Activated CD8-positive, alpha-beta T cell treated with anti-CD3 and anti-CD28 coated beads, Interleukin-2, amount 10 ng/mL, durations not matched to agents 7 days and 5 days (primary cell): ENCODE data around the gene FKBP6. TPM values are rescaled to one million over a fixed set of nuclear protein-coding genes. Genes with fewer than 3 reads are reported as not detected.
"Not testable (repeated sequence)": the region's sequence is repeated elsewhere in the genome, so short reads cannot be mapped to it uniquely, and the experiment has no call there.

Experiments
- ATAC-seq: fragments of 150-1000 bp; cut with Tn5 transposase; one replicate; pipeline ENCODE4 v1.10.0; 2021; ENCODE audit warnings: moderate library complexity
- CTCF ChIA-PET: fragments of 350-600 bp; sonication (Branson Sonifier 250); formaldehyde crosslinking; loops from one replicate; lab custom pipeline; 2021; ENCODE audit warnings: antibody characterized with exemption; lab: Charles Lee
- POLR2A ChIA-PET: fragments of 350-600 bp; sonication (Branson Sonifier 250); formaldehyde crosslinking; loops from one replicate; lab custom pipeline; 2021; ENCODE audit warnings: antibody characterized with exemption; lab: Charles Lee
- DNase-seq: peaks from one replicate; pipeline ENCODE4 v3.0.0-alpha.2; 2020
- H3K27ac Mint-ChIP-seq: one replicate; pipeline ENCODE4 v1.8.0; 2021; ENCODE audit warnings: mild to moderate bottlenecking, mixed read lengths
- H3K27me3 Mint-ChIP-seq: one replicate; pipeline ENCODE4 v1.8.0; 2021; ENCODE audit warnings: low read depth, mixed read lengths
- H3K36me3 Mint-ChIP-seq: one replicate; pipeline ENCODE4 v1.8.0; 2021; ENCODE audit warnings: low read depth, mixed read lengths
- H3K4me1 Mint-ChIP-seq: one replicate; pipeline ENCODE4 v1.8.0; 2021; ENCODE audit warnings: low read depth, mixed read lengths
- H3K4me3 Mint-ChIP-seq: one replicate; pipeline ENCODE4 v1.8.0; 2021; ENCODE audit warnings: mild to moderate bottlenecking, mixed read lengths
- H3K9me3 Mint-ChIP-seq: one replicate; pipeline ENCODE4 v1.8.0; 2022; ENCODE audit warnings: mixed read lengths; ENCODE audit not compliant: insufficient read depth
- total RNA-seq, 2 experiments: library from RNA; stranded (reverse); gene quantifications; one replicate each; pipeline ENCODE4 v1.2.3, GENCODE V29; 2021

FKBP6 gene, protein sequence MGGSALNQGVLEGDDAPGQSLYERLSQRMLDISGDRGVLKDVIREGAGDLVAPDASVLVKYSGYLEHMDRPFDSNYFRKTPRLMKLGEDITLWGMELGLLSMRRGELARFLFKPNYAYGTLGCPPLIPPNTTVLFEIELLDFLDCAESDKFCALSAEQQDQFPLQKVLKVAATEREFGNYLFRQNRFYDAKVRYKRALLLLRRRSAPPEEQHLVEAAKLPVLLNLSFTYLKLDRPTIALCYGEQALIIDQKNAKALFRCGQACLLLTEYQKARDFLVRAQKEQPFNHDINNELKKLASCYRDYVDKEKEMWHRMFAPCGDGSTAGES
- total RNA-seq = not detected

DNA sequence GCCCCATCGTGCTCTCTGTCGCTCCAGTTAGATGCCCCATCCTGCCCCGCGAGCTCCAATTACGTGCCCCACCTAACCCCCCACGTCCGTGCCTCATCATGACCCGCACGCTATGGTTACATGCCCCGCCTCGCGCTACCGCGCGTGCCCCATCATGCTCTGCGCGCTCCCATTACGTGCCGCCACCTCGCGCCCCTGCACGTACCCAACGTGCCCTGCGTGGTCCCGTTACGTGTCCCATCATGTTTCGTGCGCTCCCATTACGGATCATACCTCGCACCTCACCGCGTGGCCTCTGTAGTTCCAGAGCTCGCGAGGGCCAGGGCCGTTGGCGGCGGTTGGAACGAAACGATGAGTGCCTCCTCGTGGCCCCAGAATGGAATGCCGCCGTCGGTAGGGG is at the start of gene FKBP6, which contains the start of gene TRIM50:
TSS of gene FKBP6 (plus strand) at position 240 of the 400 bp plus-strand sequence. CDS start 268 bp downstream, outside the sequence.
TSS of gene TRIM50 (minus strand) at position 161 of the 400 bp plus-strand sequence. CDS start 3,295 bp downstream, outside the sequence.
- ATAC-seq, DNase-seq, POLR2A ChIA-PET, CTCF ChIA-PET, H3K27ac Mint-ChIP-seq, H3K36me3 Mint-ChIP-seq, H3K4me3 Mint-ChIP-seq, H3K9me3 Mint-ChIP-seq, H3K27me3 Mint-ChIP-seq: not testable (repeated sequence)
- peaks cover 18% of the 10 kb centered on the region for H3K4me1 Mint-ChIP-seq

DNA sequence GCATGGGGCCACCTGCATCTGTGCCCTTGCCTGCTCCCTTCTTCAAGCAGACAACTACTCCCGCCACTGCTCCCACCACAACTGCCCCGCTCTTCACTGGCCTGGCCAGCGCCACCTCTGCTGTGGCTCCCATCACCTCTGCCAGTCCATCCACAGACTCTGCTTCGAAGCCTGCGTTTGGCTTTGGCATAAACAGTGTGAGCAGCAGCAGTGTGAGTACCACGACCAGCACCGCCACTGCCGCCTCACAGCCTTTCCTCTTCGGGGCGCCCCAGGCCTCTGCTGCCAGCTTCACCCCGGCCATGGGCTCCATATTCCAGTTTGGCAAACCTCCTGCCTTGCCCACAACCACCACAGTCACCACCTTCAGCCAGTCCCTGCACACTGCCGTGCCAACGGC is 30.7 kb upstream of the FKBP6 start:
- H3K36me3 Mint-ChIP-seq, H3K4me3 Mint-ChIP-seq, H3K27ac Mint-ChIP-seq, ATAC-seq, POLR2A ChIA-PET, H3K27me3 Mint-ChIP-seq, DNase-seq, H3K9me3 Mint-ChIP-seq, CTCF ChIA-PET, H3K4me1 Mint-ChIP-seq: not testable (repeated sequence)

DNA sequence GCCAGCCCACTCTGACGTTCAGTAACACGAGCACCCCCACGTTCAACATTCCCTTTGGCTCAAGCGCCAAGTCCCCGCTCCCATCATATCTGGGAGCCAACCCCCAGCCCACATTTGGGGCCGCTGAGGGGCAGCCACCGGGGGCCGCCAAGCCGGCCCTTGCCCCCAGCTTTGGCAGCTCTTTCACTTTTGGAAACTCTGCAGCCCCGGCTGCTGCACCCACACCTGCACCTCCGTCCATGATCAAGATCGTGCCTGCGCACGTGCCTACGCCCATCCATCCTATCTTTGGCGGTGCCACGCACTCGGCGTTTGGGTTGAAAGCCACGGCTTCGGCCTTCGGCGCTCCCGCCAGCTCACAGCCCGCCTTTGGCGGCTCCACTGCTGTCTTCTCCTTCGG is 30.3 kb upstream of the FKBP6 start:
- CTCF ChIA-PET, H3K9me3 Mint-ChIP-seq, H3K27me3 Mint-ChIP-seq, H3K36me3 Mint-ChIP-seq, DNase-seq, H3K27ac Mint-ChIP-seq, H3K4me1 Mint-ChIP-seq, ATAC-seq, POLR2A ChIA-PET, H3K4me3 Mint-ChIP-seq: not testable (repeated sequence)

DNA sequence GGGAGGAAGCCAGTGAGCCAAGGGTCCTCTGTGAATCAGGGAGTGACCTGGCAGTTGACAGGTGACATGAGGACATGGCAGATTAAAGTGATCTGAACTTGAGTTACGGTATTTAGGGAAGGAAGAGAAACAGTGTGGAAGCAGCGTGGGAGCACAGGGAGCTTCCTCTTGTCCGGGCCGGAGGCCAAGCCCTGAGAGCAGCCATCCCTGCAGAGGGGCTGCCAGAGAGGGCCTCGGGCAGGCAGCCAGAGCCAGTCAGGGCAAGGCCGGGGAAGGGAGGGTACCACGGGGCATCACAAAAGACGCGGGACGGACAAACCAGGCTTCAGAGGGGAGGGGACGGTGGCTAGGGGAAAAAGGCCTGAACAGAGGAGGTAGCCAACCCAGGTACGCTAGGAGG is 28.1 kb upstream of the FKBP6 start:
- H3K27me3 Mint-ChIP-seq, POLR2A ChIA-PET, ATAC-seq, CTCF ChIA-PET, DNase-seq, H3K9me3 Mint-ChIP-seq, H3K4me3 Mint-ChIP-seq, H3K27ac Mint-ChIP-seq, H3K4me1 Mint-ChIP-seq, H3K36me3 Mint-ChIP-seq: not testable (repeated sequence)

DNA sequence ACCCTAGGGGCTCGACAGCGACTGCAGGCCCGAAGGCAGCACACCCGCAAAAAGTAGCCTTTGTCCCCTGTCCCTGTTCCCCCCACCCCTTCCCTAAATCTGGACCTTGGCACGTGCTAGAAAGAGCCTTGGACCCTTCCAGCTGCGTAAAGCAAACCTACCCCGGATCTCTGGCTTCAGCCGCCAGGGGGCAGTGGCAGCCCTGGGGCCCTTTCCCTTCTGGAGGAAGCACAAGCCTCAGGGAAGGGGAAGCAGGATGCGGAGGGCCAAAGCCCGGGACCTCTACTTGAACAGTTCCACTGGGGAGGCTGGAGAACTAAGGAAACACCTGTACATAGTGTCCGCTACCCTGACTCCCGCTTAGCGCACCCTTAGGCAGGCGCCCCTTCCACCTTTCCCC is 26.9 kb upstream of the FKBP6 start:
- ATAC-seq, DNase-seq, H3K27ac Mint-ChIP-seq, H3K9me3 Mint-ChIP-seq, POLR2A ChIA-PET, H3K27me3 Mint-ChIP-seq, CTCF ChIA-PET, H3K4me1 Mint-ChIP-seq, H3K4me3 Mint-ChIP-seq: not testable (repeated sequence)
- peaks cover 15% of the 10 kb centered on the region for H3K36me3 Mint-ChIP-seq

DNA sequence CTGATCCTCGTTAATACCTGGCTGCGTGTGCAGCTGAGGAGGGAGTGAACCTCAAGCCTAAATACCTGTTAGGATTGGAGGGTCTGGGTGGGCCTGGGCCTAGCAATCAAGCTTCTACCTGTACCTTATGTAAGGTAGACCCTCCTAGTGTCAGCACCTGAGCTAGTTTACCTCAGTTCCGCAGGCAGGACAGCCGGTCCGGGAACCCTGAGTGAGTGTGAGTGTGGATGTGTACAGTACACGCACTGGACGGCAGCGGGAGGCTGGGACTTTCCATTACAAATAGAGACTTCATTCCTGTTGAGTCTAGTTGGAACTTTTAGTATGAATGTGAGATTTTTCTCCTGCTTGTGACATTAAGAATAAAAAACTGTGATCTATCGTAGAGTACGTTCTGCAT is 25.1 kb upstream of the FKBP6 start:
- POLR2A ChIA-PET = not testable (repeated sequence)
- peaks cover 20% of the 10 kb centered on the region for H3K4me1 Mint-ChIP-seq

DNA sequence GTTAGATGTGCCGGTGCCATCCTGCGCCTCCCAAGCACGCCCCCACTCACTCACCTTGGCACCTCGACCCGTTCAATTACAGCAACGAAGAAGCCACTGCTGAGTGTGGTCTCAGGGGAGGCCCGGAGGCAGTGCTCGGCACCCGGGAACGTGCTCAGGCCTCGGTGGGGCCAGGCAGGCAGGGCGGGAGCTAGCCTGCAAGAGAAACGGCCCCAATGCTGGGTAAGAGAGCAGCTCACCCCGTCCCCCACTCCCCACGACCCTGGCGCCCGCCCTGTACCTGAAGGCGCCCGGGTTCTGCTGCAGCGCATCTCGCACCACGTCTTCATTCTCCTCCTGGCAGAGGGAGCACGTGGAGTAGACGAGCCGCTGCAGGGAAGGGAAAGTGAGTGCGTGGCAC is 24.4 kb upstream of the FKBP6 start:
- CTCF ChIA-PET = no interaction called here
- no peak overlapping the region for H3K27ac Mint-ChIP-seq
- H3K9me3 Mint-ChIP-seq = no peaks in the 10 kb centered on the region
- DNase-seq (no peak), ATAC-seq (no peak)
- peaks cover 34% of the 10 kb centered on the region for H3K36me3 Mint-ChIP-seq
- no peak overlapping the region for H3K4me3 Mint-ChIP-seq
- peaks cover 23% of the 10 kb centered on the region for H3K4me1 Mint-ChIP-seq
- H3K27me3 Mint-ChIP-seq = no peaks in the 10 kb centered on the region
- POLR2A ChIA-PET = no interaction called here

More for the DNA sequence above, 25.1 kb upstream of the FKBP6 start:
- H3K27me3 Mint-ChIP-seq, H3K27ac Mint-ChIP-seq, DNase-seq, CTCF ChIA-PET, H3K4me3 Mint-ChIP-seq, ATAC-seq, H3K9me3 Mint-ChIP-seq: not testable (repeated sequence)
- H3K36me3 Mint-ChIP-seq = peaks cover 28% of the 10 kb centered on the region

DNA sequence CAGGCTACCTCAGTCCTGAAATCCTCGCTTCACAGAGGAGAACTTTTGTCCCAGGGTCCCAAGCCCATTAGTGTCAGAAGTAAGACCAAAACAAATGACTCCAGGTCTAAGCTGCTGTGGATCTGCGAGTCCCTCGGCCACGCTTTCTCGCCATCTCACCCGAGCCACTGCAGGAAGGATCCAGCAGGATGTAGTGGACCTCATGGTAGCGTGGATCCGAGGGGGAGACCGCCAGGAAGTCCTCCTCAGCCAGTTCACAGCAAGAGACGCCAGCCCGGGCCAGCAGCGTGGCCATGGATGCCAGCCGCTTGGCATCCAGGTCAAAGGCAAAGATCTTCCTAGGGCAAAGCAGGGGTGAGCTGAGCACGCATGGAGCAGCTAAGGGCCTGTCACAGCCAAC is 23.9 kb upstream of the FKBP6 start:
- peaks cover 28% of the 10 kb centered on the region for H3K4me1 Mint-ChIP-seq
- CTCF ChIA-PET = no interaction called here
- no peaks in the 10 kb centered on the region for H3K27me3 Mint-ChIP-seq
- POLR2A ChIA-PET = no interaction called here
- H3K9me3 Mint-ChIP-seq = no peaks in the 10 kb centered on the region
- H3K4me3 Mint-ChIP-seq = no peak overlapping the region
- peaks cover 35% of the 10 kb centered on the region for H3K36me3 Mint-ChIP-seq
- H3K27ac Mint-ChIP-seq = no peak overlapping the region
- no peak for ATAC-seq
- no peak for DNase-seq

DNA sequence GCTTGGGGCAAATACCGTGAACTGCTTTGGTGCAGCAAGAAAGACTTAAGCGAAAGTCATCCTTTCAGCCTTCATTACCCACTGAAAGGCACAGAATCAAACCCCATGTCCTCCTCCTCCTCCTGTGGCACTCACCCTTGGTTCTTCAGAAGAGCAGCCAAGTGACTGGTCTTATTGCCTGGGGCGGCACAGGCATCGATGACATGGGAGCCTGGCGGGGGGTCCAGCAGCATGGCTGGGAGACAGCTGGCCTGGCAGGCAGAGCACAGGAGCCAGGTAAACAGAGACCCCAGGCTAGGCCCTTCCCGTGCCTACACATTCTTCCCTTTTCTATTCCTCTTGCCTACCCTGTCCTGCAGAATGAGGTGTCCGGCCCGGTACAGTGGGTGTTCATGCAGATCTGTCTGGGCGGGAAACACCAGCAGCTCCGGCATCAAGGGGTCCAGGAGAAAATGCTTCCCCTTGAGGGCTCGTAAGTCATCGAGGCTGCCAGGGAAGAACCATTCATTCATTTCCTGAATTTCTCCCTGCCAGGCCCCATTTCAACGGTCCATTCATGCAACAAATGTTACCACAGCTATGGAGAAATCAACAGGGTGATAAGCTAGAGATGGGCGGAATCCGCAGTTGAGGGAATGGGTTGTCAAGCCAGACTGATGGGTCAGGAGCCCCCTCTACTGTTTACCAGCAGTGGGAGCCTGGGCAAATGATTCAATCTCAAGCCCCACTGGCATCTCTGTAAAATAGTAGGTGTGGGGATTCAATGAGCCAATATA is 23.2 kb upstream of the FKBP6 start:
- POLR2A ChIA-PET, ATAC-seq, H3K27me3 Mint-ChIP-seq, H3K9me3 Mint-ChIP-seq, H3K4me3 Mint-ChIP-seq, CTCF ChIA-PET, H3K27ac Mint-ChIP-seq, DNase-seq: not testable (repeated sequence)
- H3K4me1 Mint-ChIP-seq = peaks cover 32% of the 10 kb centered on the region
- peaks cover 38% of the 10 kb centered on the region for H3K36me3 Mint-ChIP-seq

DNA sequence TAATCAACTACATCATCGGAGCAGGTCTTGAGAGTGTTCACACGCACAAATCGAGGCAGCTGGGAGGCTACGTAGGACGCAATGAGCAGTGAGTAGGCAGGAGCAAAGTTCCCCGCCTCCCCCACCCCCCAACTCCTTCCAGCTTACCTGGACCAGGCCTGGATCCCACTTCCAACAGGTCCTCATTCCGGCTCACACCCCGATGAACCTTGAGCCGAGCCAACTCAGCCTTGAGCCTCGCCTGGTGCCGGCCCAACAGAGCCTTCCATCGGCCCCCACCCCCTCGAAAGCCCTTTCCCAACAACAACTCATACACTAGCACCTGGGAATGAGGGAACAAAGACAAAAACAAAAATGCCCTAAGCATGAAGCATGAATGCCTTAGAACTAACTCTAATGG is 20.5 kb upstream of the FKBP6 start:
- H3K27ac Mint-ChIP-seq = peak overlapping the region; percentile 83
- no peak for ATAC-seq
- H3K4me3 Mint-ChIP-seq = peak overlapping the region; percentile 99
- no peaks in the 10 kb centered on the region for H3K27me3 Mint-ChIP-seq
- H3K9me3 Mint-ChIP-seq = no peaks in the 10 kb centered on the region
- peaks cover 32% of the 10 kb centered on the region for H3K4me1 Mint-ChIP-seq
- POLR2A ChIA-PET = no interaction called here
- H3K36me3 Mint-ChIP-seq = peaks cover 38% of the 10 kb centered on the region
- CTCF ChIA-PET = interaction anchor here (1.6 kb wide), 1 partner anchor 17 kb away, joined by 6 read pairs; no protein-coding TSS in a partner anchor
- no peak for DNase-seq

DNA sequence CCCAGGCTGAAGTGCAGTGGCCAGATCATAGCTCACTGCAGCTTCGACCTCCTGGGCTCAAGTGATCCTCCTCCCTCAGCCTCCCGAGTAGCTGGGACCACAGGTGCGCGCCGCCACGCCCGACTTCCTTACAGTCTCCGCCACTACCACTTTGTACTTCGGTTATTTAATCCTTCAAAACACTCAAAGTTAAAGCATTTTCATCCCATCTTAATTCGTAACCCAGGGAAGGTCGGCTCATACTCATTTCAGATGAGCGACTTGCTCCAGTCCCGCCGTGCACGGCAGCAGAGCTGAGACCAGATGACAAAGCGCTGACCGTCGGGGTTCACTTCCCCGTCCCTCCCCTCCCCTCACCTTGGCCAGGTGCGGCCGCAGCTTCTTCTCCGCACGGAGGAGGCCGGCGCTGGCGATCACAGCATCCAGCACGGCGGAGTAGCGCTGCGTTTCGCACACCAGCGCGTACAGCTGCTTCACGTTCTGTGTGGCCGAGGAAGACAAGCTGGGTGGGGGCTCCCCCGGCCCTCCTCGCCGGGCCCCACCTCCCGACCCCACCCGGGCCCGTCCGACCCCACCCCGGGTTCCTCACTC is 19.8 kb upstream of the FKBP6 start:
- Mint-ChIP-seq H3K27ac (peak overlapping the region; percentile 96), H3K4me3 (peak overlapping the region; percentile 99), H3K27me3 (no peaks in the 10 kb centered on the region), H3K9me3 (no peaks in the 10 kb centered on the region), H3K4me1 (peaks cover 32% of the 10 kb centered on the region), H3K36me3 (peaks cover 34% of the 10 kb centered on the region)
- CTCF ChIA-PET = interaction anchor here (1.6 kb wide), 1 partner anchor 16 kb away, joined by 6 read pairs; no protein-coding TSS in a partner anchor
- peak; percentile 23 for DNase-seq
- ATAC-seq = peak; percentile 58
- POLR2A ChIA-PET = no interaction called here
